Measurements from ENCODE around the gene ZNF577.

DNA sequence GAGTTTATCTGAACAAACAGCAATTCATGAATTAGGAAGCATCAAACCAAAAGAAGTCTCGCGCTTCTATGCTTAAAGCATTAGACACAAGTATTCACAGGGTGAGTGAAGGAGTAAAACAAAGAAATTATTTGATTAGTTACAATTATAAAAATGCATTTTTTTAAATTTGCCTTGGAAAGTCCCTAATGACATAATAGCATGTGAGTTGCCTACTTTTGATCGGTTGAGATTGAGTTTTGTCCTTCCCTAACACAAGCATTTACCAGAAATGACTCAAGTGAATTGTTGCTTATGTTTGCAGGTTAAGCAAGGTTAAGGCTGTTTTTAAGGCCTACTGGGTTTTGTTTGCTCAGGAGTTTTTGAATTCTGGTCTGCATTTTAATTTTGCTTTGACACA is 17.5 kb upstream of the ZNF577 start:
- no peak for TF ChIP-seq HMG20A (CRISPR knock-in tag; IDR thresholded peaks at IDR 0.05; ENCODE audit: borderline replicate concordance)
- TF ChIP-seq ZNF773 (CRISPR knock-in tag; IDR thresholded peaks at IDR 0.05; ENCODE audit: borderline replicate concordance), result no peak
- TF ChIP-seq, protein P1, sequence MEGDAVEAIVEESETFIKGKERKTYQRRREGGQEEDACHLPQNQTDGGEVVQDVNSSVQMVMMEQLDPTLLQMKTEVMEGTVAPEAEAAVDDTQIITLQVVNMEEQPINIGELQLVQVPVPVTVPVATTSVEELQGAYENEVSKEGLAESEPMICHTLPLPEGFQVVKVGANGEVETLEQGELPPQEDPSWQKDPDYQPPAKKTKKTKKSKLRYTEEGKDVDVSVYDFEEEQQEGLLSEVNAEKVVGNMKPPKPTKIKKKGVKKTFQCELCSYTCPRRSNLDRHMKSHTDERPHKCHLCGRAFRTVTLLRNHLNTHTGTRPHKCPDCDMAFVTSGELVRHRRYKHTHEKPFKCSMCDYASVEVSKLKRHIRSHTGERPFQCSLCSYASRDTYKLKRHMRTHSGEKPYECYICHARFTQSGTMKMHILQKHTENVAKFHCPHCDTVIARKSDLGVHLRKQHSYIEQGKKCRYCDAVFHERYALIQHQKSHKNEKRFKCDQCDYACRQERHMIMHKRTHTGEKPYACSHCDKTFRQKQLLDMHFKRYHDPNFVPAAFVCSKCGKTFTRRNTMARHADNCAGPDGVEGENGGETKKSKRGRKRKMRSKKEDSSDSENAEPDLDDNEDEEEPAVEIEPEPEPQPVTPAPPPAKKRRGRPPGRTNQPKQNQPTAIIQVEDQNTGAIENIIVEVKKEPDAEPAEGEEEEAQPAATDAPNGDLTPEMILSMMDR (CRISPR knock-in tag; IDR thresholded peaks at IDR 0.05), result no peak
- TF ChIP-seq EZH2 (conservative IDR thresholded peaks at IDR 0.05; ENCODE audit: low read depth, low read length), result no peak
- TF ChIP-seq GFI1 (CRISPR knock-in tag; IDR thresholded peaks at IDR 0.05; ENCODE audit: borderline replicate concordance), result no peak
- TF ChIP-seq RNF2 (conservative IDR thresholded peaks at IDR 0.05; ENCODE audit: low read depth), result no peak
- no peak for TF ChIP-seq CBFB (CRISPR knock-in tag; IDR thresholded peaks at IDR 0.05)
- TF ChIP-seq THYN1 (CRISPR knock-in tag; IDR thresholded peaks at IDR 0.05; ENCODE audit: borderline replicate concordance, low read depth), result no peak
- no peak for TF ChIP-seq ATAD3A (CRISPR knock-in tag; IDR thresholded peaks at IDR 0.05)
- TF ChIP-seq, protein P2, sequence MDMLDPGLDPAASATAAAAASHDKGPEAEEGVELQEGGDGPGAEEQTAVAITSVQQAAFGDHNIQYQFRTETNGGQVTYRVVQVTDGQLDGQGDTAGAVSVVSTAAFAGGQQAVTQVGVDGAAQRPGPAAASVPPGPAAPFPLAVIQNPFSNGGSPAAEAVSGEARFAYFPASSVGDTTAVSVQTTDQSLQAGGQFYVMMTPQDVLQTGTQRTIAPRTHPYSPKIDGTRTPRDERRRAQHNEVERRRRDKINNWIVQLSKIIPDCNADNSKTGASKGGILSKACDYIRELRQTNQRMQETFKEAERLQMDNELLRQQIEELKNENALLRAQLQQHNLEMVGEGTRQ (IDR thresholded peaks at IDR 0.05; ENCODE audit: low read depth, low read length), result no peak
- TF ChIP-seq, protein P2 (CRISPR knock-in tag; IDR thresholded peaks at IDR 0.05; ENCODE audit: borderline replicate concordance), result no peak
